Stimulated activated CD4-positive, alpha-beta T cell treated with anti-CD3 and anti-CD28 coated beads, Interleukin-1b, Interleukin-23, amount 100 ng/mL, for 24 hours (primary cell): ENCODE data around the gene JADE2.

Source experiments
- DNase-seq, 4 experiments: peaks; one replicate each; pipeline ENCODE4 v3.0.0-alpha.2; 2020; ENCODE audit warnings: low read depth in 4 of 4, low spot score in 1 of 4

The JADE2 gene

GRCh38 chr5:134626369-134627014, 101.0 kb downstream of the JADE2 start:
- no peak for DNase-seq
